HFF-Myc (cell line): ENCODE data around the gene FTH1.
A peak's percentile ranks its signal among the peaks of the same experiment; 100 is the strongest.
"Not testable (repeated sequence)": the region's sequence is repeated elsewhere in the genome, so short reads cannot be mapped to it uniquely, and the experiment has no call there.

Source experiments
- DNase-seq: peaks from one replicate; pipeline ENCODE4 v3.0.0-alpha.2; 2011; ENCODE audit warnings: low read depth; ENCODE audit errors: extremely low read depth
- H3K4me3 ChIP-seq: replicated peaks from 2 replicates; pipeline ENCODE4 v1.5.1; 2011; ENCODE audit warnings: low read depth, mild to moderate bottlenecking, control low read depth, low read length
- TF ChIP-seq, protein P1 (sequence below): IDR thresholded peaks from 2 replicates; pipeline ENCODE4 v1.5.1; 2012; ENCODE audit warnings: mild to moderate bottlenecking, low read depth, low read length, control low read depth; ENCODE audit errors: missing control alignments

The FTH1 gene

DNA sequence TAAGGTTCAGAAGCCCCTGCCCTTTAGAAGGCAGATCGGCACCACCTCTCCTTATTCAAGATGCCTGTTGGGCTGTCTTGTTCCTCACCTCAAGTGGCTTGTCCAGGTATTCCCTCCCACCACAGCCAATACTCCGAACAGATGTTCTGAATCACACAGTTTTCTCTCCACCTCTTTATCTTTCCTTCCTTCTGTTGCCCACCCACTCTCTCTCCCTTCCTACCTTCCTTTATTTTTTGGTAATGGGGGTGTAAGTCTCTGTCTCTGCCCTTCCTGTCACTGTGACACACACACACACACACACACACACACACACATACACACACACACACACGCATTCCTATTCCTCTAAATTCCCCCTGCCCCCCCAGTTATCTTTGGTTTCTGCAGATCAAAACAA, 8.8 kb downstream of the FTH1 start:
- DNase-seq, result no peak

DNA sequence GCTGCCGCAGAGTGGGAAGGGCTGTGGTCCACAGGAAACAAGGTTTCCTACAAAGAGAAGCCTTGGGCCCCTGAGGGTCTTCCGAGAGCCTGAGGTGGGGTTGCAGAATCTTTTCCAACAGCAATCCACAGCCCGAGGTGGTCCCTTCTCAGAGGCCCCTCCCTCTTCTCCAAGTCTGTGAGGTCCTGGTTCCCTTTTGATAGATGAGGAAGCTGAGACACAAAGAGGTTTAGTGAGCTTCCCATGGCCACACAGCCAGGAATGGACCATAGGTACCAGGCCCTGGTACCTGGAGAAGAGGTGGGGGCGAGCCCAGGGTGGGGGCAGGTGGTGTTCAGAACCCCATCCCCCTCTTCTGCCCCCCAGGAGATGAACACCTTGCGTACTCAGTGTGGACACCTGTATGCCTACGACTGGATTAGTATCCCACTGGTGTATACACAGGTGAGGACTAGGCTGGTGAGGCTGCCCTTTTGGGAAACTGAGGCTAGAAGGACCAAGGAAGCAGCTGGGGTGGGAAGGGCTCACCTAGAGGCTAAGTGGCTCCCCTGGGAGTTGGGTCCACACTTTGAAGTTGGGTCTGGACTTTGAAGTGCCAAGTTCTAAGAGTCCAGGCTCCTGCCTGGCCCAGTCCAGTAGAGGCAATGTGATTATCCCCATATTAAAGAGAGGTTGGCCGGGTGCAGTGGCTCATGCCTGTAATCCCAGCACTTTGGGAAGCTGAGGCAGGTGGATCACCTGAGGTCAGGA, 10.2 kb downstream of the FTH1 start:
- DNase-seq, result no peak
- H3K4me3 ChIP-seq, result no peak overlapping the region
- TF ChIP-seq, protein P1, sequence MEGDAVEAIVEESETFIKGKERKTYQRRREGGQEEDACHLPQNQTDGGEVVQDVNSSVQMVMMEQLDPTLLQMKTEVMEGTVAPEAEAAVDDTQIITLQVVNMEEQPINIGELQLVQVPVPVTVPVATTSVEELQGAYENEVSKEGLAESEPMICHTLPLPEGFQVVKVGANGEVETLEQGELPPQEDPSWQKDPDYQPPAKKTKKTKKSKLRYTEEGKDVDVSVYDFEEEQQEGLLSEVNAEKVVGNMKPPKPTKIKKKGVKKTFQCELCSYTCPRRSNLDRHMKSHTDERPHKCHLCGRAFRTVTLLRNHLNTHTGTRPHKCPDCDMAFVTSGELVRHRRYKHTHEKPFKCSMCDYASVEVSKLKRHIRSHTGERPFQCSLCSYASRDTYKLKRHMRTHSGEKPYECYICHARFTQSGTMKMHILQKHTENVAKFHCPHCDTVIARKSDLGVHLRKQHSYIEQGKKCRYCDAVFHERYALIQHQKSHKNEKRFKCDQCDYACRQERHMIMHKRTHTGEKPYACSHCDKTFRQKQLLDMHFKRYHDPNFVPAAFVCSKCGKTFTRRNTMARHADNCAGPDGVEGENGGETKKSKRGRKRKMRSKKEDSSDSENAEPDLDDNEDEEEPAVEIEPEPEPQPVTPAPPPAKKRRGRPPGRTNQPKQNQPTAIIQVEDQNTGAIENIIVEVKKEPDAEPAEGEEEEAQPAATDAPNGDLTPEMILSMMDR, result no peak

More for the DNA sequence above, 8.8 kb downstream of the FTH1 start:
- H3K4me3 ChIP-seq, result no peak overlapping the region
- TF ChIP-seq, protein P1, result no peak

DNA sequence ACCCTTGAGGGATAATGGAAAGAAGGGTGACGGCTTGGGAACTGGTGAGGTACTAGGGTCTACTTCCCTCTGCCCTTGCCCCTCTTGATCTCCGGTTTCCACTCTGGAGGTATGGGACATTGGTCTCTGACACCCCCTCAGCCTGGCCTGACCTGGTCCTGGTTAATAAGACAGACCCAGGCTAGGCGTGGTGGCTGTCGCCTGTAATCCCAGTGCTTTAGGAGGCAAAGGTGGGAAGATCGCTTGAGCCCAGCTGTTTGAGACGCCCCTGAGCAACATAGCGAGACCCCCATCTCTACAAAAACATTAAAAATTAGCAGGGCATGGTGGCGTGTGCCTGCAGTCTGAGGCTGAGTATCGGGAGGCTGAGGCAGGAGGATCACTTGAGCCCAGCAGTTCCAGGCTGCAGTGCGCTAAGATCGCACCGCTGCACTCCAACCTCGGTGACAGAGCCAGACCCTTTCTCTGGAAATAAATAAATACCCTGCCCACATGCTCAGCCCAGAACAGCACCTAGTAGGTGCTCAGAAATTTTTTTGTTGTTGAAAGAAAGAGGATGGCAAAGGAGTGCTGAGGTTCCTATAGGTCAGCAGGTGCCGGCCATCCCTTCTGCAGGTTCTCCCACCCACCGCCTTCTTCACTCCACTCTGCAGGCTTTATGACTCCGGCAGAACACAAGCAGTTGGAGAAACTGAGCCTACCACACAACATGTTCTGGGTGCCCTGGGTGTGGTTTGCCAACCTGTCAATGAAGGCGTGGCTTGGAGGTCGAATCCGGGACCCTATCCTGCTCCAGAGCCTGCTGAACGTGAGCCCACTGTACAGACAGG, 11.0 kb downstream of the FTH1 start:
- TF ChIP-seq, protein P1, result no peak
- H3K4me3 ChIP-seq, result no peak overlapping the region

DNA sequence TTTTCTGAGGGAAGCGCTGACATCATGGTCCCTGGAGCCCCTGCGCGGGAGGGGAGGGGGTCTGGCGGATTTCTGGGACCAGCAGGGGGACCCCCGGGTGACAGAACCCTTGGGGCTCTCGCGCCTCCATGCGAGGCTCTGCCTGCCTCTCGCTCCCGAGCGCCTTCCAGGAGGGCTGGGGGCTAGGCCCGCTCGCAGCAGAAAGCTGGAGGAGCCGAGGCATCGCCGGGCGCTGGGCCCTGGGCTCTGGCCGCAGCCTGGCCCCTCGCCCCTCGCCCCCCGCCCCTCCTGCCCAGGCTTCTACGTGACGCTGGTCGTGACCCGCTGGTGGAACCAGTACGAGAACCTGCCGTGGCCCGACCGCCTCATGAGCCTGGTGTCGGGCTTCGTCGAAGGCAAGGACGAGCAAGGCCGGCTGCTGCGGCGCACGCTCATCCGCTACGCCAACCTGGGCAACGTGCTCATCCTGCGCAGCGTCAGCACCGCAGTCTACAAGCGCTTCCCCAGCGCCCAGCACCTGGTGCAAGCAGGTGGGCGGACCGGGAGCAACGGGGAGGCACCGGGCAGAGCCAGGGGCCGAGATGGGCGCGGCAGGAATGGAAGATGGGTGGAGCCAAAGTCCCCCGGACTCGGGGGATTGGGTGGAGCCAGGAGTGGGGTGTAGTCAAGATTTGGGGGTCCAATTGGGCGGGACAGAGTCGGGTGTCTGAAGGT, 11.9 kb downstream of the FTH1 start:
- DNase-seq, result no peak
- 0 out of 2 replicates have a peak overlapping the region, but pooled peaks have one; percentile 2 for H3K4me3 ChIP-seq
- TF ChIP-seq, protein P1, result no peak

More for the DNA sequence above, 11.0 kb downstream of the FTH1 start:
- no peak for DNase-seq

DNA sequence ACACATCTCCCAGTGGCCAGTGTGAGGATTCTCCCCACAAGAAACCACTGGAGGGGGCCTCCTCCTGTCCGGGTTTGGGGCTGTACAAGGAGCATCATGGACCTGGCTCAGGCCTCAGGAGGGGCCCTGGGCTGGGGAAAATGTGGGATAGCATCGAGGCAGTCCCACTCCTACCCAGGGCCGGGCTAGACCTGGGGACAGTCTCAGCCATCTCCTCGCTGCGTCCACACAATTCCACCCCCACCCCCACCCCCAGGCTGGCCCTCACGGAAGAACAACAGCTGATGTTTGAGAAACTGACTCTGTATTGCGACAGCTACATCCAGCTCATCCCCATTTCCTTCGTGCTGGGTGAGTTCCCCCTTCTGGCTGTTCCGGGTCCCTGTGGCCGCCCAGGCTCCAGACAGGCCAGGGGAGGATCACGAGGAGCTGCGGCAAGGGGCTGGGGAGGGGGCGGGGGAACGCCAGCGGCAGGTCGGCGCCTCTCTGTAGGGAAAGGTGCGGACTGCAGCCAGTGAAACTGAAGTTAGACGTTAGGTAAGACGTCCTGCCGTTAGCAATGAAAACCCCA, 12.5 kb downstream of the FTH1 start:
- DNase-seq, result no peak
- TF ChIP-seq, protein P1, result peak; percentile 2
- 0 out of 2 replicates have a peak overlapping the region, but pooled peaks have one; percentile 2 for H3K4me3 ChIP-seq

DNA sequence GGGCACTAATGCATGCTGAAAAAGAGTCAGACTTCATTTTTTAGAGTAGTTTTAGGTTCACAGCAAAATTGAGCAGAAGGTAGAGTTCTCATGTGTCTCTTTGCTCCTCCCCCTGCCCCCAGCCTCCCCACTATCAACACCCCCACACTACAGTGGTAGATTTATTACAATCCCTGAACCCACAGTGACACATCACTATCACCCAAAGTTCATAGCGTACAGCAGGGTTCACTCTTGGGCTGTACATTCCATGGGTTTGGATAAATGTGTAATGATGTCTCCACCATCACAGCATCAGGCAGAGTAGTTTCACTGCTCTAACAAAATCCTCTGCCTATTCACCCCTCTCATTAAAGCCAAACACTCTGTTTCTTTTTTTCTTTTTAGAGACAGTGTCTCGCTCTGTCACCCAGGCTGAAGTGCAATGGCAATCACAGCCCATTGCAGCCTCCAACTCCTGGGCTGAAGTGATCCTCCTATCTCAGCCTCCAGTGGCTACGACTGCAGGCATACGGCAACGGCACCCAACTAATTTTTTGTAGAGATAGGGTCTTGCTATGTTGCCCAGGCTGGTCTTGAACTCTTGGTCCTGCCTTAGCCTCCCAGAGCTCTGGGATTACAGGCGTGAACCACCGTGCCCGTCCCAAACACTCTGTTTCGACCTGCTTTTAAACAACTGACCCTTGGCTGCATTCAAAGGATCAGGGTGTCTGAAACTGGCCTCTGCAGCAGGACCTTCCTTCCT, 13.2 kb downstream of the FTH1 start:
- H3K4me3 ChIP-seq, result no peak overlapping the region
- TF ChIP-seq, protein P1, result no peak
- no peak for DNase-seq

DNA sequence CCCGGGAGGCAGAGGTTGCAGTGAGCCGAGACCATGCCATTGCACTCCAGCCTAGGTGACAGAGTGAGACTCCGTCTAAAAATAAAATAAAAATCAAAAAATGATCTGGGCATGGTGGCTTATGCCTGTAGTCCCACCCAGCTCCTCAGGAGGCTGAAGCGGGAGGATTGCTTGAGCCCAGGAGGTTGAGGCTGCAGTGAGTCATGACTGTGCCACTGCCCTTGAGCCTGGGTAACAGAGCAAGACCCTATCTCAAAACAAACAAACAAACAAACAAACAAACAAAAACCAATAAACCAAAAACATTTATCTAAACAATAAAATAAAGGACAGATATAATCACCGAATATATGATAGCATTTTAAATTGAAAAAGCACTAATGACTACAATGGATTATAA, 13.8 kb downstream of the FTH1 start:
- not testable (repeated sequence) for H3K4me3 ChIP-seq, DNase-seq
